HEK293 (cell line): ENCODE data around the gene PEAK3.

Source experiments
- HOXA7 ChIP-seq: sonication (generic); formaldehyde crosslinking; IDR thresholded peaks from 2 replicates; pipeline ENCODE4 v1.8.1; 2022; ENCODE audit warnings: missing genetic modification reagents, borderline replicate concordance
- KLF10 ChIP-seq: fragments of 450-650 bp; IDR thresholded peaks from 2 replicates; pipeline ENCODE4 v1.5.1; 2018; ENCODE audit warnings: missing biosample characterization, mild to moderate bottlenecking, missing genetic modification characterization
- ZFP41 ChIP-seq: fragments of 450-650 bp; formaldehyde crosslinking; IDR thresholded peaks from 2 replicates; pipeline ENCODE4 v1.5.1; 2016; ENCODE audit warnings: missing biosample characterization, missing genetic modification characterization, borderline replicate concordance
- ZNF114 ChIP-seq: fragments of 450-650 bp; formaldehyde crosslinking; IDR thresholded peaks from 2 replicates; pipeline ENCODE4 v1.5.0; 2017; ENCODE audit warnings: missing biosample characterization, missing genetic modification characterization
- ZNF23 ChIP-seq: fragments of 450-650 bp; formaldehyde crosslinking; IDR thresholded peaks from 2 replicates; pipeline ENCODE4 v1.5.1; 2016; ENCODE audit warnings: missing biosample characterization, missing genetic modification characterization, borderline replicate concordance
- ZNF24 ChIP-seq: fragments of 450-650 bp; formaldehyde crosslinking; IDR thresholded peaks from 2 replicates; pipeline ENCODE4 v1.5.1; 2016; ENCODE audit warnings: missing biosample characterization, missing genetic modification characterization
- ZNF248 ChIP-seq: fragments of 450-650 bp; formaldehyde crosslinking; IDR thresholded peaks from 2 replicates; pipeline ENCODE4 v1.5.1; 2017; ENCODE audit warnings: missing biosample characterization, missing genetic modification characterization
- ZNF302 ChIP-seq: fragments of 450-650 bp; formaldehyde crosslinking; IDR thresholded peaks from 2 replicates; pipeline ENCODE4 v1.5.1; 2016; ENCODE audit warnings: missing biosample characterization, missing genetic modification characterization, low read depth
- ZNF311 ChIP-seq: fragments of 450-650 bp; formaldehyde crosslinking; IDR thresholded peaks from 2 replicates; pipeline ENCODE4 v1.5.1; 2017; ENCODE audit warnings: missing biosample characterization, missing genetic modification characterization, borderline replicate concordance
- ZNF37A ChIP-seq: fragments of 450-650 bp; IDR thresholded peaks from 2 replicates; pipeline ENCODE4 v1.5.1; 2018; ENCODE audit warnings: missing biosample characterization, missing genetic modification characterization
- ZNF416 ChIP-seq: fragments of 450-650 bp; formaldehyde crosslinking; IDR thresholded peaks from 2 replicates; pipeline ENCODE4 v1.5.1; 2016; ENCODE audit warnings: missing biosample characterization, missing genetic modification characterization
- ZNF423 ChIP-seq: fragments of 450-650 bp; formaldehyde crosslinking; IDR thresholded peaks from 2 replicates; pipeline ENCODE4 v1.5.1; 2016; ENCODE audit warnings: missing biosample characterization, missing genetic modification characterization
- ZNF426 ChIP-seq: fragments of 450-650 bp; formaldehyde crosslinking; IDR thresholded peaks from 2 replicates; pipeline ENCODE4 v1.5.1; 2017; ENCODE audit warnings: missing biosample characterization, missing genetic modification characterization, mild to moderate bottlenecking, inconsistent platforms, moderate library complexity
- ZNF48 ChIP-seq: fragments of 450-650 bp; formaldehyde crosslinking; IDR thresholded peaks from 2 replicates; pipeline ENCODE4 v1.5.1; 2016; ENCODE audit warnings: missing biosample characterization, missing genetic modification characterization
- ZNF521 ChIP-seq: fragments of 450-650 bp; formaldehyde crosslinking; IDR thresholded peaks from 2 replicates; pipeline ENCODE4 v1.5.1; 2017; ENCODE audit warnings: missing biosample characterization, mild to moderate bottlenecking, missing genetic modification characterization
- ZNF544 ChIP-seq: fragments of 450-650 bp; formaldehyde crosslinking; IDR thresholded peaks from 2 replicates; pipeline ENCODE4 v1.5.0; 2017; ENCODE audit warnings: missing biosample characterization, missing genetic modification characterization
- ZNF560 ChIP-seq: fragments of 450-650 bp; formaldehyde crosslinking; IDR thresholded peaks from 2 replicates; pipeline ENCODE4 v1.5.1; 2017; ENCODE audit warnings: missing biosample characterization, missing genetic modification characterization, borderline replicate concordance
- ZNF596 ChIP-seq: fragments of 450-650 bp; IDR thresholded peaks from 2 replicates; pipeline ENCODE4 v1.5.0; 2018; ENCODE audit warnings: missing biosample characterization, mild to moderate bottlenecking, missing genetic modification characterization, moderate library complexity
- ZNF658 ChIP-seq: fragments of 450-650 bp; formaldehyde crosslinking; IDR thresholded peaks from 2 replicates; pipeline ENCODE4; 2016; ENCODE audit warnings: missing biosample characterization, missing genetic modification characterization
- ZNF747 ChIP-seq: fragments of 450-650 bp; formaldehyde crosslinking; IDR thresholded peaks from 2 replicates; pipeline ENCODE4 v1.5.1; 2016; ENCODE audit warnings: missing biosample characterization, missing genetic modification characterization
- ZNF76 ChIP-seq: fragments of 450-650 bp; formaldehyde crosslinking; IDR thresholded peaks from 2 replicates; pipeline ENCODE4; 2016; ENCODE audit warnings: low read depth, missing biosample characterization, missing genetic modification characterization, borderline replicate concordance
- ZNF776 ChIP-seq: fragments of 450-650 bp; formaldehyde crosslinking; IDR thresholded peaks from 2 replicates; pipeline ENCODE4 v1.5.0; 2017; ENCODE audit warnings: missing biosample characterization, missing genetic modification characterization, borderline replicate concordance
- ZNF843 ChIP-seq: fragments of 450-650 bp; formaldehyde crosslinking; IDR thresholded peaks from 2 replicates; pipeline ENCODE4 v1.5.1; 2016; ENCODE audit warnings: missing biosample characterization, missing genetic modification characterization
- TF ChIP-seq, protein P1 (sequence below): fragments of 450-650 bp; formaldehyde crosslinking; IDR thresholded peaks from 2 replicates; pipeline ENCODE4 v1.5.1; 2017; ENCODE audit warnings: missing biosample characterization, missing genetic modification characterization
- TF ChIP-seq, protein P2 (sequence below): fragments of 450-650 bp; formaldehyde crosslinking; IDR thresholded peaks from 2 replicates; pipeline ENCODE4 v1.5.1; 2016; ENCODE audit warnings: missing biosample characterization, missing genetic modification characterization, borderline replicate concordance
- TF ChIP-seq, protein P3 (sequence below): fragments of 450-650 bp; formaldehyde crosslinking; IDR thresholded peaks from 2 replicates; pipeline ENCODE4 v1.5.1; 2017; ENCODE audit warnings: missing biosample characterization, mild to moderate bottlenecking, missing genetic modification characterization, moderate library complexity
- TF ChIP-seq, protein P4 (sequence below): fragments of 450-650 bp; formaldehyde crosslinking; IDR thresholded peaks from 2 replicates; pipeline ENCODE4 v1.5.1; 2016; ENCODE audit warnings: missing biosample characterization, missing genetic modification characterization, borderline replicate concordance
- TF ChIP-seq, protein P5 (sequence below): fragments of 450-650 bp; formaldehyde crosslinking; IDR thresholded peaks from 2 replicates; pipeline ENCODE4 v1.5.1; 2016; ENCODE audit warnings: missing biosample characterization, missing genetic modification characterization

The PEAK3 gene

DNA sequence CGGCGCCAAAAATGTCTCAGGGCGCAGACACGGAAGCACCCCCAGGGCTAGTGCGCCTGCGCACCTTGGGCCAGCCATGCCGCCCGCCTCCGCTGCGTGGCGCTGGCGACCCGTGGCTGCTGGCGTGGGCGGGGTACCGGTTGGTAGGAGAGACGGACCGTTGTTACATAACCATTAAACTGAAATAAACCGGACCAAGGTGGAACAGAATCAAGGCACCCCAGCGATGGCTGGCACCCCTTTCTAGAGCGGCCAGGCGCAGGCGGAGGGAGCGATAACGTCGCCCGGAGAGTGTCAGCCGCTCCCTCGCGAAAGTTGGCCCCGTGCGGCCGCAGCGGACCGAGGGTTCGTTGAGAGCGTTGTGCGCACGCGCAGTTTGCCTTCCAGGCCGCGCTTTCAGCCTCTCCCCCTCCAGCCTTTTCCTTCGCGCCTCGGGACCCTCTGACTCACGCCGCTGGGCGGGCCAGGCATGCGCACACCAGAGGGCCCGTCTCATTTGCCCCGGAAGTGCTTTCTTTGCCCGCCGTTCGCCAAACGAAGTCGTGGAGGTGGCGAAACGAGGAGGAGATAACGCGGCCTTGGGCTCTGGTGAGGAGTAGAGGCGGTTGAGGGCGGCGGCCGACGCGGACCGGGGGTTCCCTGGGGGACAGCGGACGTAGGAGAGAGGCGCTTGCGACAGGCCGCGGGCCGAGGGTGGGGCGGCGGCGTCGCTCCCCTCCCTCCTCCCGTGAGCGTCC is 45.5 kb downstream of the PEAK3 start, which contains the start of the genes PLEKHJ1 and SF3A2 (continued):
- TF ChIP-seq, protein P1, sequence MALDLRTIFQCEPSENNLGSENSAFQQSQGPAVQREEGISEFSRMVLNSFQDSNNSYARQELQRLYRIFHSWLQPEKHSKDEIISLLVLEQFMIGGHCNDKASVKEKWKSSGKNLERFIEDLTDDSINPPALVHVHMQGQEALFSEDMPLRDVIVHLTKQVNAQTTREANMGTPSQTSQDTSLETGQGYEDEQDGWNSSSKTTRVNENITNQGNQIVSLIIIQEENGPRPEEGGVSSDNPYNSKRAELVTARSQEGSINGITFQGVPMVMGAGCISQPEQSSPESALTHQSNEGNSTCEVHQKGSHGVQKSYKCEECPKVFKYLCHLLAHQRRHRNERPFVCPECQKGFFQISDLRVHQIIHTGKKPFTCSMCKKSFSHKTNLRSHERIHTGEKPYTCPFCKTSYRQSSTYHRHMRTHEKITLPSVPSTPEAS, result no peak
- TF ChIP-seq ZNF544 (tag by site-specific recombination) (no peak), ZNF248 (no peak), ZNF76 (peak; percentile 61; the same call in 1 of the 2 replicates), ZNF596 (no peak), ZNF521 (no peak), ZNF423 (tag by site-specific recombination) (no peak), ZNF560 (no peak), ZNF302 (tag by site-specific recombination) (no peak), ZNF416 (tag by site-specific recombination) (no peak), ZNF37A (tag by site-specific recombination) (no peak), ZNF48 (tag by site-specific recombination) (no peak), ZNF311 (tag by site-specific recombination) (no peak), ZNF658 (tag by site-specific recombination) (no peak), HOXA7 (CRISPR knock-in tag) (no peak), ZNF114 (tag by site-specific recombination) (no peak), KLF10 (tag by site-specific recombination) (peak; percentile 83), ZNF23 (tag by site-specific recombination) (no peak), ZNF24 (tag by site-specific recombination) (peak; percentile 46; the same call in 1 of the 2 replicates), ZNF747 (tag by site-specific recombination) (no peak), ZFP41 (no peak), ZNF843 (tag by site-specific recombination) (peak; percentile 33), ZNF776 (tag by site-specific recombination) (no peak), ZNF426 (tag by site-specific recombination) (no peak)
- TF ChIP-seq, protein P2, sequence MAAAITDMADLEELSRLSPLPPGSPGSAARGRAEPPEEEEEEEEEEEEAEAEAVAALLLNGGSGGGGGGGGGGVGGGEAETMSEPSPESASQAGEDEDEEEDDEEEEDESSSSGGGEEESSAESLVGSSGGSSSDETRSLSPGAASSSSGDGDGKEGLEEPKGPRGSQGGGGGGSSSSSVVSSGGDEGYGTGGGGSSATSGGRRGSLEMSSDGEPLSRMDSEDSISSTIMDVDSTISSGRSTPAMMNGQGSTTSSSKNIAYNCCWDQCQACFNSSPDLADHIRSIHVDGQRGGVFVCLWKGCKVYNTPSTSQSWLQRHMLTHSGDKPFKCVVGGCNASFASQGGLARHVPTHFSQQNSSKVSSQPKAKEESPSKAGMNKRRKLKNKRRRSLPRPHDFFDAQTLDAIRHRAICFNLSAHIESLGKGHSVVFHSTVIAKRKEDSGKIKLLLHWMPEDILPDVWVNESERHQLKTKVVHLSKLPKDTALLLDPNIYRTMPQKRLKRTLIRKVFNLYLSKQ, result no peak
- TF ChIP-seq, protein P3, sequence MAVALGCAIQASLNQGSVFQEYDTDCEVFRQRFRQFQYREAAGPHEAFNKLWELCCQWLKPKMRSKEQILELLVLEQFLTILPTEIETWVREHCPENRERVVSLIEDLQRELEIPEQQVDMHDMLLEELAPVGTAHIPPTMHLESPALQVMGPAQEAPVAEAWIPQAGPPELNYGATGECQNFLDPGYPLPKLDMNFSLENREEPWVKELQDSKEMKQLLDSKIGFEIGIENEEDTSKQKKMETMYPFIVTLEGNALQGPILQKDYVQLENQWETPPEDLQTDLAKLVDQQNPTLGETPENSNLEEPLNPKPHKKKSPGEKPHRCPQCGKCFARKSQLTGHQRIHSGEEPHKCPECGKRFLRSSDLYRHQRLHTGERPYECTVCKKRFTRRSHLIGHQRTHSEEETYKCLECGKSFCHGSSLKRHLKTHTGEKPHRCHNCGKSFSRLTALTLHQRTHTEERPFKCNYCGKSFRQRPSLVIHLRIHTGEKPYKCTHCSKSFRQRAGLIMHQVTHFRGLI (tag by site-specific recombination), result no peak; the same call in 1 of the 2 replicates
- TF ChIP-seq, protein P4, sequence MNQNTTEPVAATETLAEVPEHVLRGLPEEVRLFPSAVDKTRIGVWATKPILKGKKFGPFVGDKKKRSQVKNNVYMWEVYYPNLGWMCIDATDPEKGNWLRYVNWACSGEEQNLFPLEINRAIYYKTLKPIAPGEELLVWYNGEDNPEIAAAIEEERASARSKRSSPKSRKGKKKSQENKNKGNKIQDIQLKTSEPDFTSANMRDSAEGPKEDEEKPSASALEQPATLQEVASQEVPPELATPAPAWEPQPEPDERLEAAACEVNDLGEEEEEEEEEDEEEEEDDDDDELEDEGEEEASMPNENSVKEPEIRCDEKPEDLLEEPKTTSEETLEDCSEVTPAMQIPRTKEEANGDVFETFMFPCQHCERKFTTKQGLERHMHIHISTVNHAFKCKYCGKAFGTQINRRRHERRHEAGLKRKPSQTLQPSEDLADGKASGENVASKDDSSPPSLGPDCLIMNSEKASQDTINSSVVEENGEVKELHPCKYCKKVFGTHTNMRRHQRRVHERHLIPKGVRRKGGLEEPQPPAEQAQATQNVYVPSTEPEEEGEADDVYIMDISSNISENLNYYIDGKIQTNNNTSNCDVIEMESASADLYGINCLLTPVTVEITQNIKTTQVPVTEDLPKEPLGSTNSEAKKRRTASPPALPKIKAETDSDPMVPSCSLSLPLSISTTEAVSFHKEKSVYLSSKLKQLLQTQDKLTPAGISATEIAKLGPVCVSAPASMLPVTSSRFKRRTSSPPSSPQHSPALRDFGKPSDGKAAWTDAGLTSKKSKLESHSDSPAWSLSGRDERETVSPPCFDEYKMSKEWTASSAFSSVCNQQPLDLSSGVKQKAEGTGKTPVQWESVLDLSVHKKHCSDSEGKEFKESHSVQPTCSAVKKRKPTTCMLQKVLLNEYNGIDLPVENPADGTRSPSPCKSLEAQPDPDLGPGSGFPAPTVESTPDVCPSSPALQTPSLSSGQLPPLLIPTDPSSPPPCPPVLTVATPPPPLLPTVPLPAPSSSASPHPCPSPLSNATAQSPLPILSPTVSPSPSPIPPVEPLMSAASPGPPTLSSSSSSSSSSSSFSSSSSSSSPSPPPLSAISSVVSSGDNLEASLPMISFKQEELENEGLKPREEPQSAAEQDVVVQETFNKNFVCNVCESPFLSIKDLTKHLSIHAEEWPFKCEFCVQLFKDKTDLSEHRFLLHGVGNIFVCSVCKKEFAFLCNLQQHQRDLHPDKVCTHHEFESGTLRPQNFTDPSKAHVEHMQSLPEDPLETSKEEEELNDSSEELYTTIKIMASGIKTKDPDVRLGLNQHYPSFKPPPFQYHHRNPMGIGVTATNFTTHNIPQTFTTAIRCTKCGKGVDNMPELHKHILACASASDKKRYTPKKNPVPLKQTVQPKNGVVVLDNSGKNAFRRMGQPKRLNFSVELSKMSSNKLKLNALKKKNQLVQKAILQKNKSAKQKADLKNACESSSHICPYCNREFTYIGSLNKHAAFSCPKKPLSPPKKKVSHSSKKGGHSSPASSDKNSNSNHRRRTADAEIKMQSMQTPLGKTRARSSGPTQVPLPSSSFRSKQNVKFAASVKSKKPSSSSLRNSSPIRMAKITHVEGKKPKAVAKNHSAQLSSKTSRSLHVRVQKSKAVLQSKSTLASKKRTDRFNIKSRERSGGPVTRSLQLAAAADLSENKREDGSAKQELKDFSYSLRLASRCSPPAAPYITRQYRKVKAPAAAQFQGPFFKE (tag by site-specific recombination), result no peak
- TF ChIP-seq, protein P5, sequence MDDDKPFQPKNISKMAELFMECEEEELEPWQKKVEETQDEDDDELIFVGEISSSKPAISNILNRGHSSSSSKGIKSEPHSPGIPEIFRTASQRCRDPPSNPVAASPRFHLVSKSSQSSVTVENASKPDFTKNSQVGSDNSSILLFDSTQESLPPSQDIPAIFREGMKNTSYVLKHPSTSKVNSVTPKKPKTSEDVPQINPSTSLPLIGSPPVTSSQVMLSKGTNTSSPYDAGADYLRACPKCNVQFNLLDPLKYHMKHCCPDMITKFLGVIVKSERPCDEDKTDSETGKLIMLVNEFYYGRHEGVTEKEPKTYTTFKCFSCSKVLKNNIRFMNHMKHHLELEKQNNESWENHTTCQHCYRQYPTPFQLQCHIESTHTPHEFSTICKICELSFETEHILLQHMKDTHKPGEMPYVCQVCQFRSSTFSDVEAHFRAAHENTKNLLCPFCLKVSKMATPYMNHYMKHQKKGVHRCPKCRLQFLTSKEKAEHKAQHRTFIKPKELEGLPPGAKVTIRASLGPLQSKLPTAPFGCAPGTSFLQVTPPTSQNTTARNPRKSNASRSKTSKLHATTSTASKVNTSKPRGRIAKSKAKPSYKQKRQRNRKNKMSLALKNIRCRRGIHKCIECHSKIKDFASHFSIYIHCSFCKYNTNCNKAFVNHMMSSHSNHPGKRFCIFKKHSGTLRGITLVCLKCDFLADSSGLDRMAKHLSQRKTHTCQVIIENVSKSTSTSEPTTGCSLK (tag by site-specific recombination), result no peak
